ENCODE data around the gene TIMM17A. TPM values are rescaled to one million over a fixed set of nuclear protein-coding genes. Genes with fewer than 3 reads are reported as not detected.

The TIMM17A gene
- polyA plus RNA-seq, 1 donor (not counting 4 experiments of a cell fraction or from before 2014, with no cell fraction given) = 116 TPM

- Histone ChIP-seq H3K27me3 (ENCODE audit: control insufficient read depth, extremely low read depth, insufficient read depth, low read length) (no peaks in the 10 kb centered on the region), H3K9me3 (ENCODE audit: control insufficient read depth, low read depth, low read length) (no peaks in the 10 kb centered on the region), H3K9ac (ENCODE audit: control insufficient read depth, extremely low read depth, insufficient read depth, low read length) (peak overlapping the region; percentile 39), H3K27ac (ENCODE audit: control insufficient read depth, insufficient read depth, low read length) (peak overlapping the region; percentile 58), H3K4me1 (ENCODE audit: control insufficient read depth, extremely low read depth, insufficient read depth, low read length) (peaks cover 31% of the 10 kb centered on the region), H3K36me3 (ENCODE audit: control insufficient read depth in 2 of 2, extremely low read depth in 1 of 2, insufficient read depth in 2 of 2, low read length in 2 of 2) (peaks cover 13 to 15% of the 10 kb centered on the region in 2 experiments), H2AFZ (ENCODE audit: control insufficient read depth, low read length) (no peak overlapping the region), H3K79me2 (ENCODE audit: control insufficient read depth, insufficient read depth, low read length) (no peaks in the 10 kb centered on the region), H3K4me3 (ENCODE audit: control insufficient read depth in 2 of 3, extremely low read depth in 1 of 3, insufficient read depth in 2 of 3, low read depth in 1 of 3, low read length in 3 of 3) (no peak overlapping the region), H4K20me1 (ENCODE audit: control insufficient read depth, extremely low read depth, insufficient read depth, low read length) (no peaks in the 10 kb centered on the region), H3K9me1 (ENCODE audit: control insufficient read depth, extremely low read depth, insufficient read depth, low read length) (peaks cover 2% of the 10 kb centered on the region), H3K4me2 (ENCODE audit: control insufficient read depth, extremely low read depth, insufficient read depth, low read depth, low read length) (peak overlapping the region; percentile 66)
- DNase-seq (ENCODE audit: low read depth, low spot score) (no peak), FAIRE-seq (no peak)
- no peak for TF ChIP-seq EZH2 (IDR thresholded peaks at IDR 0.05; ENCODE audit: low read length)
- TF ChIP-seq, protein P1, sequence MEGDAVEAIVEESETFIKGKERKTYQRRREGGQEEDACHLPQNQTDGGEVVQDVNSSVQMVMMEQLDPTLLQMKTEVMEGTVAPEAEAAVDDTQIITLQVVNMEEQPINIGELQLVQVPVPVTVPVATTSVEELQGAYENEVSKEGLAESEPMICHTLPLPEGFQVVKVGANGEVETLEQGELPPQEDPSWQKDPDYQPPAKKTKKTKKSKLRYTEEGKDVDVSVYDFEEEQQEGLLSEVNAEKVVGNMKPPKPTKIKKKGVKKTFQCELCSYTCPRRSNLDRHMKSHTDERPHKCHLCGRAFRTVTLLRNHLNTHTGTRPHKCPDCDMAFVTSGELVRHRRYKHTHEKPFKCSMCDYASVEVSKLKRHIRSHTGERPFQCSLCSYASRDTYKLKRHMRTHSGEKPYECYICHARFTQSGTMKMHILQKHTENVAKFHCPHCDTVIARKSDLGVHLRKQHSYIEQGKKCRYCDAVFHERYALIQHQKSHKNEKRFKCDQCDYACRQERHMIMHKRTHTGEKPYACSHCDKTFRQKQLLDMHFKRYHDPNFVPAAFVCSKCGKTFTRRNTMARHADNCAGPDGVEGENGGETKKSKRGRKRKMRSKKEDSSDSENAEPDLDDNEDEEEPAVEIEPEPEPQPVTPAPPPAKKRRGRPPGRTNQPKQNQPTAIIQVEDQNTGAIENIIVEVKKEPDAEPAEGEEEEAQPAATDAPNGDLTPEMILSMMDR (optimal IDR thresholded peaks at IDR 0.05 in 1 of 3, IDR thresholded peaks at IDR 0.05 in 1 of 3, conservative IDR thresholded peaks at IDR 0.05 in 1 of 3; ENCODE audit: extremely low read depth in 1 of 3, insufficient read depth in 2 of 3, low read length in 3 of 3) = no peak
- dilution Hi-C loops (cut with MboI; ENCODE audit: extremely low pct_ligation_motif_present, low sequenced_read_pairs) = no loop called here
These were observed 52.0 kb downstream of the TIMM17A start for GRCh38 chr1:202007304-202007703.

- TF ChIP-seq, protein P1 (optimal IDR thresholded peaks at IDR 0.05 in 1 of 3, IDR thresholded peaks at IDR 0.05 in 1 of 3, conservative IDR thresholded peaks at IDR 0.05 in 1 of 3; ENCODE audit: extremely low read depth in 1 of 3, insufficient read depth in 2 of 3, low read length in 3 of 3) = no peak
- no peak for TF ChIP-seq EZH2 (IDR thresholded peaks at IDR 0.05; ENCODE audit: low read length)
- dilution Hi-C loops (cut with MboI; ENCODE audit: extremely low pct_ligation_motif_present, low sequenced_read_pairs) = no loop called here
- Histone ChIP-seq H3K9me3 (ENCODE audit: control insufficient read depth, low read depth, low read length) (no peaks in the 10 kb centered on the region), H2AFZ (ENCODE audit: control insufficient read depth, low read length) (peak overlapping the region; percentile 21), H4K20me1 (ENCODE audit: control insufficient read depth, extremely low read depth, insufficient read depth, low read length) (no peaks in the 10 kb centered on the region), H3K27me3 (ENCODE audit: control insufficient read depth, extremely low read depth, insufficient read depth, low read length) (no peaks in the 10 kb centered on the region), H3K9me1 (ENCODE audit: control insufficient read depth, extremely low read depth, insufficient read depth, low read length) (peaks cover 2% of the 10 kb centered on the region), H3K4me2 (ENCODE audit: control insufficient read depth, extremely low read depth, insufficient read depth, low read depth, low read length) (peak overlapping the region; percentile 66), H3K27ac (ENCODE audit: control insufficient read depth, insufficient read depth, low read length) (peak overlapping the region; percentile 58), H3K4me3 (ENCODE audit: control insufficient read depth in 2 of 3, extremely low read depth in 1 of 3, insufficient read depth in 2 of 3, low read depth in 1 of 3, low read length in 3 of 3) (no peak overlapping the region), H3K36me3 (ENCODE audit: control insufficient read depth in 2 of 2, extremely low read depth in 1 of 2, insufficient read depth in 2 of 2, low read length in 2 of 2) (peaks cover 12 to 13% of the 10 kb centered on the region in 2 experiments), H3K4me1 (ENCODE audit: control insufficient read depth, extremely low read depth, insufficient read depth, low read length) (peaks cover 31% of the 10 kb centered on the region), H3K9ac (ENCODE audit: control insufficient read depth, extremely low read depth, insufficient read depth, low read length) (peak overlapping the region; percentile 39), H3K79me2 (ENCODE audit: control insufficient read depth, insufficient read depth, low read length) (no peaks in the 10 kb centered on the region)
- DNase-seq (ENCODE audit: low read depth, low spot score) (peak; percentile 62), FAIRE-seq (peak; percentile 68)
These were observed 52.6 kb downstream of the TIMM17A start for GRCh38 chr1:202007805-202008489.
